Stomach smooth muscle (tissue), 2 donors: ENCODE results near the gene PTPRN2.

Source experiments
- H3K27ac ChIP-seq: one replicate; pipeline ENCODE4 v1.7.0; 2013; ENCODE audit warnings: mild to moderate bottlenecking, low read length, inconsistent platforms
- H3K27me3 ChIP-seq, 2 donors: one replicate each; pipeline ENCODE4 v1.7.0; 2013; ENCODE audit warnings: low read length in 2 of 2; ENCODE audit not compliant: insufficient read depth in 2 of 2, control insufficient read depth in 1 of 2
- H3K36me3 ChIP-seq, 2 donors: one replicate each; pipeline ENCODE4 v1.7.0; 2013; ENCODE audit warnings: low read length in 2 of 2; ENCODE audit not compliant: control insufficient read depth in 2 of 2, insufficient read depth in 2 of 2
- H3K4me1 ChIP-seq: one replicate; pipeline ENCODE4 v1.7.0; 2013; ENCODE audit warnings: low read length; ENCODE audit not compliant: control insufficient read depth, insufficient read depth
- H3K4me3 ChIP-seq, 2 donors: one replicate each; pipeline ENCODE4 v1.7.0; 2013; ENCODE audit warnings: low read length in 2 of 2
- H3K9ac ChIP-seq, 2 donors: one replicate each; pipeline ENCODE4 v1.7.0; 2013; ENCODE audit warnings: low read length in 2 of 2, mild to moderate bottlenecking in 1 of 2
- H3K9me3 ChIP-seq, 2 donors: one replicate each; pipeline ENCODE4 v1.7.0; 2013; ENCODE audit warnings: low read length in 2 of 2; ENCODE audit not compliant: control insufficient read depth in 2 of 2
- donor health status: healthy.
- donor health status: Pancreatic carcinoma.

PTPRN2 gene

GRCh38 chr7:157715071-157715937, 872.3 kb downstream of the PTPRN2 start:
- H3K9me3 ChIP-seq: no peaks in the 10 kb centered on the region
- no peak overlapping the region for H3K9ac ChIP-seq
- H3K4me3 ChIP-seq: no peak overlapping the region
- H3K36me3 ChIP-seq: no peaks in the 10 kb centered on the region
- H3K27me3 ChIP-seq: no peaks in the 10 kb centered on the region
- H3K27ac ChIP-seq: no peak overlapping the region
- no peaks in the 10 kb centered on the region for H3K4me1 ChIP-seq

GRCh38 chr7:157714166-157715070, 873.2 kb downstream of the PTPRN2 start:
- H3K4me1 ChIP-seq: no peaks in the 10 kb centered on the region
- no peak overlapping the region for H3K27ac ChIP-seq
- H3K9me3 ChIP-seq: no peaks in the 10 kb centered on the region
- no peaks in the 10 kb centered on the region for H3K36me3 ChIP-seq
- H3K27me3 ChIP-seq: no peaks in the 10 kb centered on the region
- no peak overlapping the region for H3K4me3 ChIP-seq
- H3K9ac ChIP-seq: no peak overlapping the region

DNA sequence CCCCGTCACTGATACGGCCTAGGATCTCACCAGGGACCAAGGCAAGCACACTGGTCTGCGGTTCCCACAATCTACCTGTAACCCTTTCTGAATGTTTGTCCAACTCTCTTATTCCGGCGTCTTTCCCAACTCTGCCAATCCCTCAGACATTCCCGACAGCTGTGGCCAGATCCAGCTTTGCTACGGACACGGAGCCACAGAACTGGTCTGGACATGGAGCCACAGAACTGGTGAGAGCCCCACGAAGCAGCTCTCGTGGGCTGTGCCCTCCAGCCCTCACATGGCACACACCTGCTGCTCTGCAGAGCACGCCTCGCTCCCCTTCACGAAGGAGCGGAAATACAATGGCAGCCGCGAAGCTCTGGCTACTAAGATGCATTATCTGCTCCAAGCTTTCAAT, 874.0 kb downstream of the PTPRN2 start:
- Histone ChIP-seq H3K9ac (no peak overlapping the region), H3K4me1 (no peaks in the 10 kb centered on the region), H3K27me3 (no peaks in the 10 kb centered on the region), H3K9me3 (no peaks in the 10 kb centered on the region), H3K4me3 (no peak overlapping the region), H3K36me3 (no peaks in the 10 kb centered on the region), H3K27ac (no peak overlapping the region)

DNA sequence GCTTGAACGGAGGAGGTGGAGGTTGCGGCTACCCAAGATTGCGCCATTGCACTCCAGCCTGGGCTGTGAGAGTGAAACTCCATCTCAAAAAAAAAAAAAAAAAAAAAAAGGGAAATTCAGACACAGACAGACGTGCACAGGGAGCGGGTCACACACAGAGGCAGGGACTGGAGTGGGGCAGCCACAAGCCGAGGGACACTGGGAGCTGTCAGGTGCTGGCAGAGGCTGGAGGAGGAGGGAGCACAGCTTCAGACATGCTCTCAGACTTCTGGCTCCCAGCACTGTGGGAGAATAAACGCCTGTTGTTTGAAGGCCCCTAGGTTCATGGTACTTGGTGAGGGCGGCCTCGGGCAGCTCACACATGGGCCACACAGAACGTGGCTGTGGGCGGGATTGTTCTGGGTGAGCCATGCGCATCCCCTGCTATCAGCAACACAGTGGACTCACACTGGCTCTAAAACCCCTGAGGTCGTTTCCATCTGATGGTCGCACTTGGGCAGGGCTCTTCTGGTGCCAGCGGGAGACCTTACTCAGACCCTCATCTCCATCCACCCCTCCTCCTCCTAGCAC, 874.9 kb downstream of the PTPRN2 start:
- Histone ChIP-seq H3K27me3 (peaks cover 0 to 4% of the 10 kb centered on the region in 2 donors), H3K4me1 (no peaks in the 10 kb centered on the region), H3K9ac (no peak overlapping the region)

DNA sequence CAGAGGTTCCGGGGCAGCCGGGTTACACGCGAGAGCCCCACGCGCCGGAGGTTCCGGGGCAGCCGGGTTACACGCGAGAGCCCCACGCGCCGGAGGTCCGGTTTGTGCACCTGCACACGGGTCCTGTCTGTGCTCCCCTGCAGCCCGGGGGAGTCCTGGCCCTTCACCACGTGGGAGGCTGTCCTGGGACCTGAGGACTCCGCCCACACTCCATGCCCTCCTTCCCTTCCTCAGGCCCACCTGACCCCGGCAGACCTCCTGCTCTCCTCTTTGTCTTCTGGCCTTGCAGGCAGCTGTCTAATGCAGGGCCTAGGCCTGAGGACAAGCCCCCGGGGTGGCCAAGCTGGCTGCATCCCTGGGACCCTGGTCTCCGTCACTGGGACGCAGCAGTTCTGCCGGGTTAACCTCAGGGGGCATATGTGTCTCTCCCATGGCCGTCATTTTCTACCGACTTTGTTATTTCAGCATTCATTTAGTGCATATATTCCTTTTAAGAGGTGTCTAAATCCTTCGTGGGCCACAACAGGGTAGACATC, 876.2 kb downstream of the PTPRN2 start:
- Histone ChIP-seq H3K36me3 (no peaks in the 10 kb centered on the region), H3K4me1 (no peaks in the 10 kb centered on the region), H3K27ac (no peak overlapping the region), H3K4me3 (no peak overlapping the region), H3K9ac (no peak overlapping the region), H3K9me3 (no peaks in the 10 kb centered on the region), H3K27me3 (peaks cover 3 to 4% of the 10 kb centered on the region in 2 donors)

More for the DNA sequence above, 874.9 kb downstream of the PTPRN2 start:
- no peak overlapping the region for H3K4me3 ChIP-seq
- no peaks in the 10 kb centered on the region for H3K9me3 ChIP-seq
- no peaks in the 10 kb centered on the region for H3K36me3 ChIP-seq
- no peak overlapping the region for H3K27ac ChIP-seq

GRCh38 chr7:157710396-157710795, 877.2 kb downstream of the PTPRN2 start:
- peaks cover 3 to 6% of the 10 kb centered on the region in 2 donors for H3K27me3 ChIP-seq
- no peaks in the 10 kb centered on the region for H3K36me3 ChIP-seq
- no peak overlapping the region for H3K4me3 ChIP-seq
- H3K9me3 ChIP-seq: no peaks in the 10 kb centered on the region
- H3K27ac ChIP-seq: no peak overlapping the region
- H3K4me1 ChIP-seq: no peaks in the 10 kb centered on the region
- H3K9ac ChIP-seq: no peak overlapping the region

GRCh38 chr7:157709531-157710251, 877.9 kb downstream of the PTPRN2 start:
- no peaks in the 10 kb centered on the region for H3K36me3 ChIP-seq
- H3K9me3 ChIP-seq: no peaks in the 10 kb centered on the region
- H3K4me3 ChIP-seq: no peak overlapping the region
- H3K4me1 ChIP-seq: no peaks in the 10 kb centered on the region
- peaks cover 3 to 6% of the 10 kb centered on the region in 2 donors for H3K27me3 ChIP-seq
- no peak overlapping the region for H3K27ac ChIP-seq
- no peak overlapping the region for H3K9ac ChIP-seq

GRCh38 chr7:157708919-157709295, 878.7 kb downstream of the PTPRN2 start:
- no peaks in the 10 kb centered on the region for H3K4me1 ChIP-seq
- peaks cover 3 to 6% of the 10 kb centered on the region in 2 donors for H3K27me3 ChIP-seq
- H3K27ac ChIP-seq: no peak overlapping the region
- H3K9ac ChIP-seq: no peak overlapping the region
- H3K36me3 ChIP-seq: no peaks in the 10 kb centered on the region
- H3K4me3 ChIP-seq: no peak overlapping the region
- no peaks in the 10 kb centered on the region for H3K9me3 ChIP-seq

DNA sequence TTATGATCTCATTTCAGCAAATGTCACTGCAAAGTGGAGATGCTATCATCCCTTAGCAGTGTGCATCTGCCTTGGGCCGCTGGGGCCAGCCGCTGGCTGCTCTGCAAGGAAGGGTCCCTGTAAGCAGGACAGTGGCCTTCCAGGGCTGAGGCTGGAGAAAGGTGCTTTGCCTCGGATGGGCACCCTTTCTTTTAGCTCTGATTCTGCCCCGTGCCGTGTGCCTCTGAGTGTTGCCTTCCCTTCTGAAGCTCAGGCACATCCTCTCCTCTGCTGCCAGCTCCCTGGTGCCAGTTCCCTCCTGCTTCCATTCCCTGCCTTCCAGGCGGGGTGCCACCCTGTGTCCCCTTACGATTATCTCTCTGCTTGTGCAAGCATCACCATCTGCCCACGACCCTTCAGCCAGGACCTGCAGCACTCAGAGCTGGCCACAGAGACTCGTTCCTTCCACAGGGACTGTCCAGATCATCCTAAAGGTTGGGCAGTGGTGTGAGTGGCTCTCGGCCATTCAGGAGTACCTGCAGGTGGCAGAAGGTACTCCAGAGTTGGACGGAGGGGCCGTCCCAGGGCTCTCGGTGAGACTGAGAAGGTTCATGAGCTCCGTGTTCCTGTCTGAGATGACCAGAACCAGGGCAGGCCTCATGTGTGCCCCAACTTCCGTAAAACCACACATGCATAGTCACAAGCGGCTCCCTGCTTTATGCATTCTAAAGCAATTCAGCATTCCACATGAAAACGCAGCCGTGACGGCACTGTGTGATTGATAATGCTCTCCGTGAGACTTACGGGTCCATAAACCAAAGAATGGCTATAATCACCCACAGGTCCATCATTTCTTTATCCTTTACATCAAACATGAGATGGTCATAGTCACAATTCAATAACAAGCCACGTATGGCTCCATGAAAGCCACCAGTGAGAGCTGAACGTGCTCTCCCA, 879.4 kb downstream of the PTPRN2 start:
- H3K9ac ChIP-seq: no peak overlapping the region
- peaks cover 4 to 6% of the 10 kb centered on the region in 2 donors for H3K27me3 ChIP-seq
- no peak overlapping the region for H3K4me3 ChIP-seq
- no peaks in the 10 kb centered on the region for H3K9me3 ChIP-seq
- no peaks in the 10 kb centered on the region for H3K36me3 ChIP-seq
- no peaks in the 10 kb centered on the region for H3K4me1 ChIP-seq
- H3K27ac ChIP-seq: no peak overlapping the region
